Limb (tissue), 2 donors: Measurements from ENCODE around the gene CNST.
"Not testable (repeated sequence)": the region's sequence is repeated elsewhere in the genome, so short reads cannot be mapped to it uniquely, and the experiment has no call there.

ENCODE experiments used
- DNase-seq, 2 donors: peaks; one replicate each; pipeline ENCODE4 v3.0.0-alpha.2; 2016; ENCODE audit errors: extremely low spot score in 2 of 2

Gene CNST

DNA sequence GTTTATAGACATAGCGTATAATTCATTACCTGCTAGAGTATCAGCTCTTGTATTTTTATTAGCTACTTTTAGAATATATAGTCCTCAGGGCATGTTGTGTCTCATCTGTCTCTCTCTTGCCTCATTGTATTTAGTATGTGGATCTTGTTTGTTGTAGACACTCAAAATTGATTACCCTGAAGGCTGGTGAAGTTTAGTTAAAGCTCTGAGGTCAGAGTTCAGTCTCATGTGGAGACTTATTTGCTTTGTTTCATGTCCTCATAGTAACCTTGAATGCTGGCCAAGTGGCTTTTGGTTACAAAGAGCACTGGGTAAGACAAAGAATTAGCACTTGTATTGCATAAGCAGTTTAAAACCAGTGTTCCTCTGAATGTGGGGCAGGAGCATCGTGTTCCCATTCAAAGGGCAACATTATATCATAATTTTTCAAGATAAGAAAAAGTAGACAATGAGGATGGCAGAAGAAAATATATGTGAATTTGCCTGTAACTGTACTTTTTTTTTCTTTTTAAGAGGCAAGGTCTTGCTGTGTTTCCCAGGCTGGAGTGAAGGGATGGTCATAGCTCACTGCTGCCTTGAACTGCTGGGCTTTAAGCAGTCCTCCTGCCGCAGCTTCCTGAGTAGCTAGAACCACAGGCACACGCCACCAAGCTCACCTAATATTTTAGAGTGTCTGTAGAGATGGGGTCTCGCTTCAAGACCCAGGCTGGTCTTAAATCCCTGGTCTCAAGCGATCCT lies 17.4 kb downstream of the CNST start:
- DNase-seq: no peak

DNA sequence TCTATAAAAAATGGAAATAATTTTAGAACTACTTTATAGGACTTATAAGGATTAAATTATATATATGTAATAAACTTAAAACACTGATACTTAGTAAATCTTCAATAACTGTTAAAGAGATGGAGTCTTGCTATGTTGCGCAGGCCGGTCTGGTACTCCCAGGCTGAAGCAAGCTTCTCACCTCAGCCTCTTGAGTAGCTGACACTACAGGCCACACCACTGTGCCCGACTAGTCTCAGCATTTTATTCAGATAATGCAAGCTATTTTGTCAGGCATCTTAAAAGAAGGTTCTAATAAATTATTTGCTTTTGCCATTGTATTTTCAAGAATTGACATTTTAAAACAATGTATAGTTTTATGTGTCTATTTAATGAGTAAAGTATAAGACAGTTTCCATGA lies 20.8 kb downstream of the CNST start:
- DNase-seq: no peak

DNA sequence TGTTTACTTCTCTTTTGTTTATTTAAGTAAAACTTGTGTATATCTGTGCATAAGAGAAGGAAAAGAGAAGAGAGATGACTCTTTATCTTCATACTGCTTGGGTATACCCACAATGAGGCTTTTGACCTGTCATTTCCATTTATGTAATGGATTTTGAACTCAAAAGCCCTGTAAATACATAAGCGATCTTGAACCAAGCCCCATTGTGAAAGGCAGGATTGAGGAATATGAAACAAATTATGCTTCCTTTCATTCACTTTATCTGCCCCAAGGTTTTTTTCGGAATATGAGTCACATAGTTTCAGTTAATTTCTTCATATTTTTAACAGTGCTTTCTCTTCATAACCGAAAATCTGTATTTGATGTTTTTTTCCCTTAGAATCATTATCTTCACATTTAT lies 21.4 kb downstream of the CNST start:
- DNase-seq: no peak

DNA sequence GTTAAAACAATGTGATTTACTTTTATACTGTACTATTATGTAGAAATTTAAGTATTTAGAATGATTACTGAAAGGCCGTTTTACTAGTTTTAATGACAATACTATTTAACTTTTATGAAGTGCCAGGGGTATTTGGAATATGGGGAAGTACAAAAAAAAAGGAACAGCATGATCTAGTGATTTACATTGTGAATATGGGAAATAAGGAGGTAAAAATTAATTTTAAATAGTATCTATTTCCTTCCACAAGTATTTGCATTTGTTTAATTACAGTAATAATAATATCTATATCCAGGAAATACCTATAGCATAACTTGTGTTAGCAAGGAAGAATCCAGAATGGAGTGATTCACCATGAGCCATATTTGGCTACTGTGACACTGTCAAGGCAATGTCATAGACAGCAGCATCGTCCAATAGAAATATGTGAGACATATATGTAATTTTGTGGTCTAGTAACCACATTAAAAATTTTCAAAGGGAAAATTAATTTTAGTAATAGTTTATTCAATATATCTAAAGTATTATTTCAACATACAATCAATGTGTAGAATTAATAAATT lies 22.0 kb downstream of the CNST start:
- no peak for DNase-seq

DNA sequence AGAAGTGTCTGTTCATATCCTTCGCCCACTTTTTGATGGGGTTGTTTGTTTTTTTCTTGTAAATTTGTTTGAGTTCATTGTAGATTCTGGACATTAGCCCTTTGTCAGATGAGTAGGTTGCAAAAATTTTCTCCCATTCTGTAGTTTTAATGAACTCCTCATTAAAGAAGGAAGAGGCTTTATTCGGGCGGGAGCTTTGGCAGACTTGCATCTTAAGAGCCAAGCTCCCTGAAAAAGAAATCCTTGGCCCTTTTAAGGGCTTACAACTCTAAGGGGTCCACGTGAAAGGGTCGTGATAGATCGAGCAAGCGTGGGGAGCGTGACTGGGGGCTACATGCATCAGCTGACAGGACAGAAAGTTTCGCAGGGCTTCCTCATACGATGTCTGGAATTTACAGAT lies 23.7 kb downstream of the CNST start:
- not testable (repeated sequence) for DNase-seq

DNA sequence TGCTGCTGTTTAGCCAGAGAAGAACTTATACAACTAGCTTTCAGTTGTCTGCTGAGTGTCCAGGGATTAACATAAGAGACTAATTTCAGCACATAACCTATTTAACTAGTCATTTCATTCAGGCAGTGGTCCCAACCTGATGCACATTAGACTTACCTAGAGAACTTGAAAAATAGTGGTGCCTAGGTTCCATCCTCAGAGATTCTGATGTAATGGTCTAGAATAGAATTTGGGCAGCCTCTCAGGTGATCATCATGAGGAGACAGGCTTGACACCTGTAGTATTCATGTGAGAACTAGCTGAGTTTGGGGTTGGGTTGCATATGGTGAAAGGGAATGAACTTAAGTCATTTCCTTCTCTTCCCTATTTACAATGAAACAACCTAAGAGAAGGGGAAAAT lies 24.8 kb downstream of the CNST start:
- no peak for DNase-seq

DNA sequence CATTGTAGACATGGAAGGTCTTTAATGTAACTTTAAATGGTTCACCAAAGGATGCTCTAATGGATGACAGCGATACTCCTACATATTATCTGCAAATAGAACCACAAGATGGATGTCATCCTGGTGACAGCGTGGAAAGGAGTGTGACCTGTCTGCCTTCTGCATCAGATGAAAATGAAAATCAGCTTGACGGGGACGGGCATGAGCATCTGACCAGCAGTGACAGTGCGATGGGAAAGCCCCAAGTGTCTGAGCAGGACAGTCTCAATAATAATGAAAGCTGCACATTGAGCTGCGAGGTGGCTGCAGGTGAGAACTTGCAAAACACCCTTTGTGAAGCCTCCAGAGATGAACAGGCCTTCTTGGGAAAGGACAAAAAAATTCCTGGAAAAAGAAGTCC lies 25.2 kb downstream of the CNST start:
- no peak for DNase-seq

DNA sequence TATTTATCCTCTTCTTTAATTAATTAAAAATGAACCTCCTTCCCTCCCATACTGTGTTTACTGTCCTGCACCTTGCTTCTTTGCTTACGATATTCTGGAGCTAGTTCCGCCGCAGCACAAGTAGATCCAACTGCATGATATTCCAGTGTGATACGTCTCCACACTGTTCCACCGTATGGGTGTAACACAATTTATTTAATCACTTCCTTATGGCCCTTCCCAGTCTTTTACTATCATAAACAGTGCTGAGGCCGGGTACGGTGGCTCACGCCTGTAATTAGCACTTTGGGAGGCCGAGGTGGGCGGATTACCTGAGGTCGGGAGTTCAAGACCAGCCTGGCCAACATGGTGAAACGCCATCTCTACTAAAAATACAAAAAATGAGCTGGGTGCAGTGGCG lies 25.7 kb downstream of the CNST start:
- DNase-seq: no peak

DNA sequence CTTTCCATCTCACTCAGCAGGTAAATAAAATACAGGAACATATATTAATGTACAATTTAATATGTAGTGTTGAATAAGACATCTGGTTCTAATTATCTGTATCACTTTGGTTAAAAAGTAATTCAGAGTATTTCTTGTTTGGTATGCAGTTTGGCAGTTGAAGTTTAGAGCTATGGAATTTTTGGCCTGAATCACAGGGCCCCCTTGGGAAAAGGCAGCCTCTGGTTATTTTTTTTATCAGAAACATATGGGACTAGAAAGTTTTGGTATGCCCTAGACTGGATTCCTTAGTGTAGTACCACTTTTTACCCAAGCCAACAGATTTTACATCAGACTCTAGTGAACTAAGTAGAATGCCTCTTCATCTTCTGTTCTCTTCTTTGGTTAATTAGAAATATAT lies 26.4 kb downstream of the CNST start:
- DNase-seq: peak in 1 of 2 donors; percentile 68

DNA sequence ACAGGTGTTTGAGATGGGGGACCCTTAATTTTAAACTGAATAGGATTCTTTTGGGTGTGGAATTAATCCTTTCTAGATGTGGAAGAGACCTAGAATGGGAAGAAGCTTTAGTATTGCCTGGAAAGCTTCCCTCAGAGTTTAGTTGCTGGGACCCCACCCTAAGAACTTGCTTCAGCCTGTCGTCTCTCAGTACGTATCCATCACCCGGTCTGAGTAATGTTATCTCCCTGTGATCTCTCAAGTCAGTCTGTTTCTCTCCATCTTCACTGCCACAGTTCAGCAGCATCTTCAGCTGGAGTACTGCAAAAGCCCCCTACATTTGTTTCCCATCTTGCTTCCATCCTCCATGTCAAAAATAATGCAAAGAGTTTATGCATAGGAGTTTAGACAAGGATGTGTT lies 28.9 kb downstream of the CNST start:
- DNase-seq: no peak

DNA sequence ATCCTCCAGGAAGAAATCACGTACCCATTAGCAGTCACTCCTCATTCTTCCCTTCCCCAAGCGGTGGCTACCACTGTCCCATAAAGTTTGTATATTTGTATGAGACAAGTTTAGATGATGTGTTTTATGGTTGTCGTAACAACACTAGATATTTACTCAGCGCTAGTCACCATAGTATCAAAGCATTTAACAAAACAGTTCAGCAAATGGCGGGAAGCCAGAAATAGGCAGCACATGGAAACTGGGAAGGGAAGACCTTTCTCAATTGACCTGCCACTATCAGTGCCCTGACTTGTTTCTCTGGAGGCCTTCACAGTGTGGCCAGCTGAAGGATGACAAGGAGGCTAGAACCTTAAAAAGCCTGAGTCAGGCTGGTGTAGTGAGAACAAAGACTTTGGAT lies 31.1 kb downstream of the CNST start:
- DNase-seq: no peak

DNA sequence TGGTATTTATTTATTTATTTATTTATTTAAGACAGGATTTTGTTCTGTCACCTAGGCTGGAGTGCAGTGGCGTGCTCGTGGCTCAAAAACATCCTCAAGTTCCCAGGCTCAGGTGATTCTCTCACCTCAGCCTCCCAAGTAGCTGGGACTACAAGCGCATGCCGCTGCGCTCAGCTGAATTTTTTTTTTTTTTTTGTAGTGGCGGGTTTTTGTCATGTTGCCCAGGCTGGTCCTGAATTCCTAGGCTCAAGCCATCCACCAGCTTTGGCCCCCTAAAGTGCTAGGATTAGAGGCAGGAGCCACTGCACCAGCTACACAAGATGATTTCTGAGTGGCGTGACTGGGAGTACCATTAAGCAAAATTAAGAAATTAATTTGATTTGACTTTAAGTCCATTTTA lies 31.7 kb downstream of the CNST start:
- DNase-seq: no peak

DNA sequence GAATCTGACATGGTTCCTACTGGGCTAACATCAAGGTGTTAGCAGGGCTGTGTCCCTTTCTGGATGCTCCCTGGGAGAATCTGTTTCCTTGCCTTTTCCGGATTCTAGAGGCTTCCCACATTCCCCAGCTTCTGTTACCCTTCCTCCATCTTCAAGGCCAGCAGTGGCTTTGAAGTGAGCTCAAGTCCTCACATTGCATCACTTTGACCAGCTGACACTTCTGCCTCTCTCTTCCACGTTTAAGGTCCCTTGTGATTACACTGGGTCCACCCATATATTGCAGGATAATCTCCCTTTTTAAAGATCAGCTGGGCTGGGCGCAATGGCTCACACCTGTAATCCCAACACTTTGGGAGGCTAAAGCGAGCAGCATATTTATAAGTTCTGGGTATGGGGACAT lies 33.1 kb downstream of the CNST start:
- no peak for DNase-seq

DNA sequence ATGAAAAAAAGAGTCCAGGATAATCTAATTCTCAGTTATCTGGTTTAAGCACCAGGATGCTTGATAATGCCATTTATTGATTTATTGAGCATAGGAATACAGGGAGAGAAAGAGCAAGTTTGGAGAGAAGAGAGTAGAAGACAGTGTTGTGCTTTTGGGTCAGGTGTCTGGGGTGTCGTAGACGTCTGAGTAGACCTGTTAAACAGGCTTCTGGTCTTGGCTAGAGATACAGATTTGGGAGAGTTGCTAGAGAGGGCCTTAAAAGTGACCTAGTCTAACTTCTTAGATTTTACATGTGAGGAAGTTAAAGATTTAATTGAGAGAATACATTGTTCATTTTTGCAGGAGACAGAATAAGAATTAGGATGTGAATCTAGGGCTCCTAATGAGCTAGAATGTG lies 34.3 kb downstream of the CNST start:
- DNase-seq: no peak

DNA sequence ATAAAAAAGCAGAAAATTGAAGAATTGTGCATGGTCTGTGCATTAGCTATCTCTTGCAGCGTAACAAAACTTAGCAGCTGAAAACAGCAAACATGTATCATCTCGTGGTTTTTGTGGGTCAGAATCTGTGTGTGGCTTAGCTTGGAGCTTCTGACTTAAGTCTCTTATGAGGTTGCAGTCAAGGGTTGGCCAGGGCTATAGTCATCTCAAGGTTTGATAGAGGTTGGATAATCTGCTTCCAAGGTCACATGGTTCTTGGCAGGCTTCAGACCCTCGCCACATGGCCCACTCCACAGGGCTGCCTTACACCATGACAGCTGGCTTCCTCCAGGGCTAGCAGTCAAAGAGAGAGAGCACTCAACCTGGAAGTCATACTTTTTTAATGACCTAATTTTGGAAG lies 35.9 kb downstream of the CNST start:
- no peak for DNase-seq

DNA sequence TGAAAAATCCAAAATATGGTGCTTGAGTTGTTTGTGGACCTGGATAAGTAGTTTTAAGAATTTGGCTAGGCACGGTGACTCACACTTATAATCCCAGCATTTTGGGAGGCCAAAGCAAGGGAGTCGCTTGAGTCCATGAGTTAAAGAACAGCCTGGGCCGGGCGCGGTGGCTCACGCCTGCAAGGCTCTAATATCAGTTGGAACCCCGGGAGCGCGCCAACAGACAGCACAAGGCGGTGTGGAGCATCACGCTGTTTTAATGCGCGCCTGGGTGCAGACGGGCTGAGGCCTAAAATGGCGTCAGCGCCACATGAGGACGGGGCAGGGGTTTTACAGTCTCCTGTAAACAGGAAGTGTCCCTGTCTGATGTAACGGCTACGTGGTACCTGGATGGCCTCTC lies 39.0 kb downstream of the CNST start:
- DNase-seq: not testable (repeated sequence)

DNA sequence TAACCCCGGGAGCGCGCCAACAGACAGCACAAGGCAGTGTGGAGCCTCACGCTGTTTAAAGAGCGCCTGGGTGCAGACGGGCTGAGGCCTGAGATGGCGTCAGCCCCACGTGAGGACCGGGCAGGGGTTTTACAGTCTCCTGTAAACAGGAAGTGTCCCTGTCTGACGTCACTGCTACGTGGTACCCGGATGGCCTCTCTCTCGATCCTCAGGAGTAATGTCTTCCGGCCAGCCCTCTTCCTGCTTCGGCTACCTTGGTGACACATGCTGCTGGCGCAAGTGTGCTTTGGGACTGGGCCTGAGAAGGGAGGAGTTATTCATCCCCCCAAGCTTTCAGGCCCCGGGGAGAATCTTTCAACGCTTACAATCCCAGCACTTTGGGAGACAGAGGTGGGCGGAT lies 41.2 kb downstream of the CNST start:
- DNase-seq: no peak

DNA sequence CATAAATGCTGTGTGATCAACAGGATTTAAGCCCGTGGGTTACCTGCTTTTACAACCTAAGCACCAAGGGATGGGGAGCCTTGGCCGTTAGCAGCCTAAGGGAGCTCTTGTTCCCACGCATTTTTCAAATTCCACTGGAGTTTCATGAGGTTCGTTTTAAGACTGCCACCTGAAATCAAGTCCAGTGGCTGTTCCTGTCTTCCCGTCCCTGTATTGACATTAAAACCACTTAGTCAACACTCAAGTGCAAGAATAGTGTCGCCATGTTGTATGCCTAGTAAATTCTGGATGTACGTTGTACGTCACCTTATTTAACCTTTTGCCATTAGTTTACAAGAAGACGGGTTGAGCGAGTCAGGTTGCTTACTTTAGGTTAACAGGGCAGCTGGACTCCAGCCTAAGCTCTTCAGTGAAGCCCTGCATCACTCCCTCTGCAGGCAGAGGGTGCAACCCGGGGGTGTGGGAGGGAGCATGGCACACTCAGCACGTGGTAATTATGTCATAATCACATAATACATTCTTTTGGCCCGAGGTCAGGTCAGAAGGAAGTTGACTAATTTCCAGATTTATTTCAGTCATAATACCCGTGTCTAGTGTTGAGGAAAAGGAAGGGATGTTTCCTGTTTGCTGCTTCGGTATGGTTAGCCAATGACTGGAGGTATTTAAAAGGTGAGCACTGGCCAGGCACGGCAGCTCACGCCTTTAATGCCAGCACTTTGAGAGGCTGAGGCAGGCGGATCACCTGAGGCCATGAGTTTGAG lies 42.5 kb downstream of the CNST start:
- no peak for DNase-seq

DNA sequence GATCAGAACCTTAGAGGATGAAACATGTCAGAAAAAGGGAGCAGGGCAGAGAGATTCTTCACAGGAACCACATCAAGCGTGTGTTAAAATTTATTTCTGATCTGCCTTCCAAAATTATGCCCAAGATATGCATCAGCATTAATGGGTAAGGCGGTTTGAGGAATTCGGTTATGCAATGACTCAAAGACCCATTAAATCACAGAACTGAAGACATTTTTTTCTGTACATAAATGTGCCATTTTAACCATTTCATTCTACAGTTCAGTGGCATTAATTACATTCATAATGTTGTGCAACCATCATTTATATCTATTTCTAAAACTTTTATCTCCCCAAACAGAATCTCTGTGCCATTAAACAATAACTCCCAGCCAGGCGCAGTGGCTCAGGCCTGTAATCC lies 43.4 kb downstream of the CNST start:
- DNase-seq: no peak

DNA sequence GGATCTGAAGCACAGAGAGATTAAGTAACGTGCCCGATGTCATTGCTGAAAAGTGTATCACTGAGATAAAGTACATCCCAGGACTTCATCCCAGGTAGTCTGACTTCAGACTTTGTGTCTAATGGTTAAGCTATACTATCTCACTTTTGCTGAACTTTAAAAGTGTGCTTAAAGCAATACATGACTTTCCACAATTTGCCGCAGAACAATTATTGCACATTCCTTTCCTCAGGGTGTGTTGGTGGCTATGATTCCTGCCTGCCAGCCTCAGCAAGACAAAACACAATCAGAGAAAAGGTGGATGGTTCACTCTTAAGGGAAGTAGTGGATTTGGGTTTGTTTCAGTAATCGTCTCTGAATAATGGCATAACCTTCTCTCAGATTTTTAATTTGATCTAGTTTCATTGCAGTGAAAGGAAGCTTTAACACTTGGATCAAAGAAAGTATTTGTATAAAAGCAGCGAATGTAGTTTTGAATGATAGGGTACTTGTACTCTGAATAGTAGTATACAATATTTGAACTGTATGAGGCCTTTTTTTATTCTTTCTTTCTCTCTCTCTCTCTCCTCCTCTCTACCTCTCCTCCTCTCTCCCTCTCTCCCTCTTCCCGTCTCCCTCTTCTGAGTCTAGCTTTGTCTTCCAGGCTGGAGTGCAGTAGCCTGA lies 47.0 kb downstream of the CNST start:
- no peak for DNase-seq

DNA sequence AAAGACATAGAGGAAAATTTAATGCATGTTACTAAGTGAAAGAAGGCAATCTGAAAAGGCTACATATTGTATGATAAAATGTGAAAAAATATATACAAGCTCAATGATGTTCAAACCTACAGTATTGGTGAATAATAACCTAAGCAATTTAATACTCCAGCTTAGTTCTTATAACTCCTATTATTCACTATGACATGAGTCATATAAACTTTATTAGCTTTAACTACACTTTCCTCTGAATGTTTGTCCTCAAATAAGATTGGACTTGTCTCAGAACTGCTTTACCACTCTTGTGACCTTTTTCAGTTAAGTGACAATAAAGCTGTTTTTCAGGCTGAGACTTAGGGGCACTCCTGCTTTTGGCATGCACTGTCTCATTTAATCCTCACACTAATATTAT lies 50.9 kb downstream of the CNST start:
- DNase-seq: no peak

DNA sequence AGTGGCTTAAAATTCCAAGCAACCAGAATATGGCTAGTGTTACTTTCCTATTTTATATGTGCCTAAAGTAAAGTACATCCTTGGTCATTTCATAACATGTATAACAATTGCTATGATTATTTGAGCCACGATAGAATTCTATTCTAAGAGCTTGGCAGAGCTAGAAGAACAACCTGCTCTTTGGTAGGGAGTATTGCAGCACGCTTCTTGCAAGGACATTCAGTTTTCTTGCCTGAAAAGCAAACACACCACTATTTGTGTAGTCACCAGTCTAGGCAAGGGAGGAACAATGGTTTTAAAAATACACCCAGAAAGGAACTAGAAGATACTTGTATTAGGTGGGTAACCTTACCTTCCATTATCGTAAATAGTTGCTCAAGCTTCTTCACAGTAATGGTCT lies 51.5 kb downstream of the CNST start:
- no peak for DNase-seq
